Activated CD4-positive, alpha-beta T cell treated with anti-CD3 and anti-CD28 coated beads for 48 hours (primary cell): ENCODE measurements around the gene ZBTB16.
"Not testable (repeated sequence)": the region's sequence is repeated elsewhere in the genome, so short reads cannot be mapped to it uniquely, and the experiment has no call there.

ENCODE experiments used
- DNase-seq: peaks from one replicate; pipeline ENCODE4 v3.0.0-alpha.2; 2020

Gene ZBTB16

DNA sequence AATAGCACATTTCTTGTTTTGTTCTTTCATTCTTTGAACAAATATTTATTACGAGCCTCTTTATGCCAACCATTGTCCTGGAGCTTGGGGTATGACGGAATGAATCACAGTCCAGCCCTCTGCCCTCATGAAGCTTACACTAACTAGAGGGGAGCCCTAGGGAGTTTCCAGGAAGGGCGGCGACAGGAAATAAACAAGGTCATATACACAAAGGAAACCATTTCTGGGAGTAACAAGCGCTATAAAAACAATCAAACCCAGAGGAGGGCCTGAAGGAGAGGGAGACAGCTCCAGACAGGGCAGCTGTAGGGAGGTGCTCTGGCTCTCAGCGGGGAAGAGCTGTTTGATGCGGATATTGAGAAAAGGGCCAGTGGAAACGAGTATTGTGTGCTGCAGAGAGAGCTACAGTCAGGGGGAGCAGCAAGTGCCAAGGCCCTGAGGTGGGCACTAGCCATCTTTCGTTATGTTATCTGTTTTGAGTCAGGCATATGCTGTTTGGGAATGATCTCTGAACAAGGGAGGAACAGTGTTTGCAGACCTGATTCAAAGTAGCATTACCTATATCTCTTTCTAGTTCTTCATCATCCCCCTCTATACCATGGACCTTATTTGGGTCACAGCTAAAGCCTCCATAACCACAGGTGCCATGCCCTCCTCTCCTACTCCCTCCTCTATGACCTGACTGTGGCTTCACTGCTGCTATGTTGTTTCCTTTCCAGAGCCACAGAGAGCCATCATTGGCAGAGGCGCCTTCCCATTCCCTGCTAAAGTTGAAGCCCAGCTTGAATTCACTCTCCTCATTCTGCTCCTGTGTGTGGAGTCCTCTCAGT is 15.3 kb upstream of the ZBTB16 start:
- no peak for DNase-seq

DNA sequence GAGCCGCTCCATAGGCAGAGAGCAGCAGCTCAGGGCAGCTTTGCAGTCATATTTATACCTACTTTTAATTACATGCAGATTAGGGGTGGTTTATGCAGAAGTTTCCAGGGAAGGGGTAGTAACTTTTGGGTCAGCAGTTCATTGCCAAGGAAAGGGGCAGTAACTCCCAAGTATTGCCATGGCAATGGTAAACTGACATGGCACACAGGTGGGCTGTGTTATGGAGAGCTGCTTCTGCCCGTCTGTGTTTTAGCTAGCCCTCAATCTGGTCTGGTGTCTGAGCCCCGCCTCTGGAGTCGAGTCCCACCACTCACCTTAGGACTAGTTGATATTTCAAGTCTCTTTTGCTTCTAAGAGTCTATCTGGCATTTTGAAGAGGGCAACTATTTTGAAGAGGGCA is 12.2 kb upstream of the ZBTB16 start:
- DNase-seq: no peak

DNA sequence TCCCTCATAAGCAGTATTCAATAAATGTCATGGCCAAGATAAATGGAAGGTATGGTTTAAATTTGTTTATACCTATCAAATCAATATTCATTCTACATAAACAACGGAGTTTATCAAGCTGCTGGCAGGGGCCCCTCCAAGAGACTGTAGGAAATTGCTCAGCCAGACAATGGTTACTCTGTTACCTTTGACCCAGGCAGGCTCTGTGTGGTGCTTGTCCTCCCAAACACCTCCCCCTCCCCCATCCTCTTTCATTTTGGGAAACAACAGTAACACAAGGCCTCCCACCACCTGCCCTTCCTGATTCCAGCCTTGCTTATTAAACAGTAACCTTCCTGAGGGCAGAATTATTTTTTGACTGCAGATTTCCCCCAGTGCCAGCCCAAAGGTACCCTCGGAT is 10.5 kb upstream of the ZBTB16 start:
- no peak for DNase-seq

DNA sequence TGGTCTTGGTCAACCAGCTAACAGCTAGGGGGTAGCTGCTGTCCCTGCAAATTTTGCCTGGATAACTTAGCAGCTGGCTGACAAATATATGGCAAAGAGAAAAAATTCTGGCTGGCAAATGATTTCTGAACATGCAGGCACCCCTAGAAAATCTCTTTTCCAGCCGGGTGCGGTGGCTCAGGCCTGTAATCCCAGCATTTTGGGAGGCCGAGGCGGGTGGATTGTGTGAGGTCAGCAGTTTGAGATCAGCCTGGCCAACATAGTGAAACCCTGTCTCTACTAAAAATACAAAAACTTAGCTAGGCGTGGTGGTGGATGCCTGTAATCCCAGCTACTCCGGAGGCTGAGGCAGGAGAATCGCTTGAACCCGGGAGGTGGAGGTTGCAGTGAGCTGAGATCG is 9.7 kb upstream of the ZBTB16 start:
- DNase-seq: not testable (repeated sequence)

DNA sequence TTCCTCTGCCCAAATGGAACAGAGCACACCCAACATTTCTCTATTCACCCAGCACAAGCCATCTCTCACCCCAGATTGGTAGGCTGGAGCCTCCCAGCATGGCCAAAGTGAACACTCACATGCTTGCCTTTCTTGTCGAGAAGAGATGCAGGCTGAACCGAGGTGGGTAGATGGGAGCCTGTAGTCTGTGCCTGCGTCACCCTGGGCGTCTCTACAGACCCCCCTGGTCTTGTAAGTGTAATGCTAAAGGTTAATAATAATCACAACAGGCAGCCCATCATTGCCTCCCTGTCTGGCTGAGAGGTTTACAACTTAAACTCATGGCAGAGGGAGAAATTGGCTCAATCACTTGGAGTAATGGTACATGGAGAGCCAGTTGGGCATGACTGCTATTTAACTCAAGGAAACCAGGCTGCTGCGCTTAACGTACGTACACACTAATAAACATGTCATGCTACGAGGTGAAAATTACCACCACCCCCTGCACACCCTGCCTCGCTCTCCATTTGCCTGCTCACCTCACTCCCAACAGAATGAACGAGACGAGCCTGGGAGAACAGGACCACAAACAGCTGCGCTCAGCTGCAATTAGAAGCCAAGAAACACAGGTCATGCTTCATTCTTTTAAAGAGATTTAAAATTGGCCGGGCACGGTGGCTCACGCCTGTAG is 9.1 kb upstream of the ZBTB16 start:
- no peak for DNase-seq

DNA sequence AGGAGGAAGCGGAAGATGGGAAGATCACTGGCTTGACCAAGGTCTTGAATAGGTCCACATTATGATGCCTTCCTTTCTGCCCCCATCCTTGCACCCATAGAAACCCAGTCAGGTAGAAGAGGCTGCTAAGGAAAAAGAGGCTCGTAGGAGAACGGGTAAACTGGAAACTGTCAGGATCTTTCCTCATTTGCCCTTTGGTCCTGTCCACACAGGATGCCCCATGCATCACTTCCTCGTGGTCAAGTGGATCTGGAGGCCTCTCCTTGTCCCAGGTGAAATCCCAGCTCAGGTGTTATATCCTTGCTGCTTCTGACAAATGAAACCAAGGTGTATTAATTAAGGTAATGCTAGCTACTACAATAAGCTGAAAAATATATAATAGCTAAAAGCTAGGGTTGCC is 8.0 kb upstream of the ZBTB16 start:
- DNase-seq: no peak

DNA sequence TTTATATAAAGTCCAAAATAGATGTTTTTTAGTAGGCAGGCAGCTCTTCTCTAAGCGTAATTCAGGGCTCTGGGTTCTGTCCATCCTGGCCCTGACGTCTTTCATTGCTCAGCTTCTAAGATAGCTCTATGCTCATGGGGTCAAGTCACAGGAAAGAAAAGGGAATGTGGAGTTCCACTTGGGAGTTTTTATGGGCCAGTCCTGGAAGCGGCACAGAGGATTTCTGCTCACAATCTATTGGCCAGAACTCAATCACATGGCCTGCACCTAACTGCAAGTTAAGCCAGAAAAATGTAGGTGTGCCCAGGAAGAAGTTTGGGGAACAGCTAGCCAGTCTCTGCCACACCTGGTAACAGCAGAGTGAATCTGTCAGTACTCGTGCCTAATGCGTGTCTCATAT is 7.4 kb upstream of the ZBTB16 start:
- no peak for DNase-seq

DNA sequence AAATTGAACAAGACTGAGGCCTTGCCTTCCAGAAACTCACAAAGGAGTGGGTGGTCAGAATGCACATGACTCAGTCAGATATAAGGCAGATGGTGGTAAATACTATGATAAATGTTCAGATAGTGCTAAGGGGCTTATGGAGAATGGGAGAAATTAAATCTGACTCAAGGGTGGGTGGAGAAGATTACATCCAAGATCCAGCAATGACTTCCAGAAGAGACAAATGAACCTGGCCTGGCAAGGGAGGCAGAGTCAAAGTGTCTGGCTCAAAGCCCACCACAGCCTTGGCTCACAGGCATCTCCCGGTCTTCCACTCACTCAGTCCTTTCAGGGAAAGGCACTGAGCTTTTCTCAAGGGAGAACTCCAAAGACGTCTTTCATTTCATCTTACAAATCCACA is 6.1 kb upstream of the ZBTB16 start:
- DNase-seq: no peak

DNA sequence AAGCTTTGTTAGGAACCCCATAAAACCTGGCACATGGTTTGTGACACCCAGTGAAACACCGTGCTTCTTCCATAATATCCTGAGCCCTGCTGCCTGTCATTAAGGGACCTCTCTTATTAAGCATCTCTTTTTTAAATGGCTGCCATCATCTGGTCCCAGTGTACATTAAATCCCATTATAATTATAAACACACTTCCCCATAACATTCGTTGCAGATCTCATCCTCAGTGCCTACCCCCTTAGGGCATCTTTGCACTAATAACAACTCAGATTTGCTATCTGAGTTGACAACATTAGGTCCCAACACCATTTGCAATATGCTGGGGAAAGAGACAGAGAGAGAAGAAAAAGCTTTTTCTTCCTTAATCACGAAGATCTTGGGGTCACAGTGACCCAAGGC is 4.7 kb upstream of the ZBTB16 start:
- no peak for DNase-seq

DNA sequence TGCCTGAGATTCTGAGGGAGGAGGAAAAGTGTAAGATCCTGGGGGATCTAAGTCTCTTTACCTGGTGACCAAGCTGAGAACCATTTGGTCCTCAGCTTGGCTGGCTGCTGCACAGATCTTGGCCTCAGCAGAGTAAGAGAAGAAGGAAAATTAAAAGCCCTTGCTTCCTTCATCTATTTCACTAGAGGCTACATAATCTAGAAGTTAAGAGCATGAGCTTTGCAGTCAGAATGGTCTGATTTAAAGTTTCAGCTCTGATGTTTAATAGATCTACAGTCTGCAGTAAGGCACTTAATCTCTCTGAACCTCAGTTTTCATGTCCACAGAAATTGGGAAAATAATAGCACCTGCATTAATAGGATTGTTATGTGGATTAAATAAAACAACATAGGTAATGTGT is 3.1 kb upstream of the ZBTB16 start:
- DNase-seq: no peak

DNA sequence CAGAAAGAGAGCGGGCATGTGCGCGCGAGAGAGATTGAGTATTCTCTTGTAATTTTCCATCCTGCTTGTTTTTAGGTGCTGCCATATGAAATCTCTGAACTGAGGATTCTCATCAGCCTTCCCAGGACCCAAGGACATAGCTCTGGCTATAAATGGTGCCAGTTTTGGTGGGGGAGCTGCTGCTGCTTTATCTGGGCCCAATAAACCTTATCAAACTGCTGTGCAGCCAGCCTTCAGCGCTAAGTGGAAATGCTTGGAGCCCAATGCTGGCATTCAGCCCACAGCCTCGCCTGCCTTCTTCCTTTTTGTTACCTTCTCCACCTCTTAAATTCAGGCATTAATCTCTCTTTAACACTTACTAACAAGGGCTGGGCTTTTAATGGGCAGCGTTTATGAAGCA is 2.4 kb upstream of the ZBTB16 start:
- no peak for DNase-seq

DNA sequence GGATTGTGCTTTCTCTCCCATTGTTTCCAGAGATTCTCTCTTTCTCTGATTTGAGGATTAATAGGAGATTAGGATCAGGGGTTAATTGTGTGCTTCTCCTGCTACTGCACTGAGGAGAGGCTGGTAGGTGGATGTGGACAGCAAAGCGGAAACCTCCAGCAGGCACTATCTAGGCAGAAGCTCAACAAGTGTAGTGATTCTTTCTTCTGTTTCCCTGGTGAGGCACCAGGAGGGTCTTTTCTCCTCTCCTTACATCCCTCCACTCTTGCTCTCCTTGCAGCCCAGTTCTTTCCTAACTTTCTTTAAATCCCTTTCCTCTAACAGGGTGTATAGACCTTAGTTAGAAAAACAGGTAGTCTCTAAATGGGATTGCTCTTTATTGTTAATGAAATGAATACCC is 1.9 kb upstream of the ZBTB16 start:
- no peak for DNase-seq

DNA sequence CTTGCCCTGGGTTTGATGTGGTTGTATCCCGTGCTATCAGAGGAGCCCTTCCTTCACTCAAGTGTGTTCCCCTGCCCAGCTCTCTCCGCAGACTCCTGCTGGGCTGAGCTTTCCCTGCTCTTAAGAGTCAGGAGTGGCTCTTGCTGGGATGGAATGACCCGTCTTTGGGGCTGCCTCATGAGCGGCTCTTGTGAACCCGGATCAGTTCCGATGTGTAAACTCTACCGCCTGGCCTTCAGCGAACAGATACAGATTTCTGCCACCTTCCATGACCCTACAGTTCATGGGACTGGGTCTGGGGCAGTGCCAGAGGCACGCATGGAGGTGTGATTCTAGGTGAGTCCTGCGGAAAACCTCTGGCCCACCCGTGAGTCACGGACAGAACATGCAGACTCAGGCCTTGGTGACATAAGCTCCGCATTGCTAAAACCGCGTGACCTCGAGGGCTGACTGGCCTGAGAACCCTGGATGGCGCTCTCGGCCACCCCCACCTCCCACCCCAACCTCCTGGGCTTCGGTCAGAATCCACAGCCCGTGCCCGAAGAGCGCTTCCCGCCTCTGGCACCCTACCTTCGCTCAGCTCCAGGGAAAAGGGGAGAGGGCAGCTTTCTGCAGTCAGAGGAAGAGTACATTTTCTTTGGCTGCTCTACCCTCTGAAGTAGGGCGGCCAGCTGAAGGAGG is 1.3 kb upstream of the ZBTB16 start:
- DNase-seq: no peak

DNA sequence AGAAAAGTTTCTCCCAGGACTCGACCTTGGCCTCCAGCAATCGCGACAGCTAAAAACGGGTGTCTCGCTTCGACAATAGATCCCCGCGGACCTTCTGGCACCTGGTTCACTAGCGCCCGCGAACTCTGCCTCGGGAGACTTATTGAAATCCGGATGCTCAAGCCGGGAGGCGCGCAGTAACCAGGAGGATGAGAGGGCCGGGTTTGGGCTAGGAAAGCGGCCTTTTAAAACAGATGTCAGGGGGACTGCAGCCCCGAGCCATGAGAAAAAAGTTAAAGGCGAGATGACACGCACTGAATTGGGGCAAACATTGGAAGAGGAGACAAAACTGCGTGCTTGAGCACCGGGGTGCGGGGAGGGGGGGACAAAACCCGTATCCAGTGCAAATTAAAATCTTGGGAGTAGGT is 637 bp upstream of the ZBTB16 start:
- no peak for DNase-seq

DNA sequence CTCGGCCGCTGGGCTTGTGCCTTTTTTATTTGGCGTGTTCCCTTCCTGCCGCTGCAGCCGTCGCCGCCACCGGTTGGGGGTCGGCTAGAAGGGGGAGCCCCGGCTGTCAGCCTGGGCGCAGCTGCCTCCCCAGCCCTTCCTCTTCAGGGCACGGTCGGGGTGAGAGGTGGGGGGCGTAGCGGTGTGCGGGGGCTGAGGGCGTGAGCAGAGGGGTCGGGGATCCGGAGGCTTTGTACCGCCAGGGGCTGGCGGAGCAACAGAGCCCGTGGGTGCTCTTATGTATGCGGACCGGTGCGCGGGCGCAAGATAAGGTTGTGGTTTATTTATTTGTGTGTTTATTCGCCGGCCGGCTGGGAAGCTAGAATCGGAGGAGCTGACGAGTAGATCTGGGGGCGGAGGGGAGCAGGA is 477 bp downstream of the ZBTB16 start:
- DNase-seq: peak; percentile 31

DNA sequence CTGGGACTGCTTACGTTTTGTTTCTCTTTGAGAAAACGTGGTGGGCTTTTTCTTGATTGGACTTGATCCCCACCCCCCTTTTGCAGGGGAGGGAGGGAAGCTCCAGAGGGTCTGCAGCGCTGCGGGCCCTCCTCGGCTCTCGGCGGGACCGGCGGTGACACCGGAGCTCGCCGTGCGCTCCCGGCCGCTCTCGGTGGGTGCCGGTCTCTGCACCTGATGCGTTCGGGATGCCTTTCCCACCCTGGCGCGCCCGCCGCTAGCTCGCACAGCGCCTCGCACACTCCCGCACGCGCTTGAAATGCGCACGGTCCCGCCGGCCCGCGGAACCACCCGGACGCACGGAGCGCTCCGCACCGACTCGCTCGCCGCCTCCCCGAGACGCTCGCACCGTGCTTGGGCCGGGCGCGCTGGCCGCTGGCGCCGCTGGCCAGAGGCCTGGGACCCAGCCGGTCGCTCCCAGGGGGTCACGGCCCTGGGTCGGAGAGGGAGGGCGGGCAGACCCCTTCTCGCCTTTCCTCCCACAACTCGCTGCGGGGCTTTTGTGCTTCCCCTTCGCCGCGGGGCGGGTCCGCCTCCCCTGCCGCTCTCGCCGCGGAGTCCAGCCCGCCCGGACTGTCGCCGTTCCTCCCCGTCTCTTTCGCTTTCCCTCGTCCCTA is 1.0 kb downstream of the ZBTB16 start:
- peak; percentile 34 for DNase-seq

DNA sequence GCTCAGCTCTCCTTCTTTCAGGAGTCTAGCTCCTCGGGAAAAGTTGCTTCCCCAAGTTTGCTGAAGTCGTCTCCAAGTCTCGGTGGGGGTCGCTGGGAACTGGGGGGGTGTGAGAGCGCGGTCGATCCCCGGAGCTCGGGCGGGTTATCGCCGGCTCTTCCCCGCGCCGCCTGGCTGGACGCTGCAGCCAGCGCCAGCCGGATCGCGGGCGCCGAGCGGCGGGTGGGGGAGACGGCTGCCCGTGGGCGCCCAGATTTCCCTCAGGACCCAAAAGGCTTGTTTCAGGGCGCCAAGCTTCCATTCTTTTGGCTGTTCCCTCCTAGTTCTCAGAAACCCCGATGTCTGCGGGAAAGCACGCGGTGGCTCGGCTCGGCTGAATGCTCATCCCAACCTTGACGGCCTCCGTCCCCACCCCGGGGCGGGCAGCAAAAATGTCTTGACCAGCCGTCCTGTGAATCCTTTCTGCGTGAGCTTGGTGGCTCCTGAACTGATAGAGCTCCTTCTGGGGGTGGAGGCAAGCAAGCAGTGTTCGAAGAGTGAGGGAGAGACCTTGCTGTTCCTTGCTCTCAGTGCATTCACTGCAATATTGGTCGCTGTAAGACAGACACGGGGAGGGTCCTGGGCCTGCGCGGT is 1.7 kb downstream of the ZBTB16 start:
- no peak for DNase-seq

DNA sequence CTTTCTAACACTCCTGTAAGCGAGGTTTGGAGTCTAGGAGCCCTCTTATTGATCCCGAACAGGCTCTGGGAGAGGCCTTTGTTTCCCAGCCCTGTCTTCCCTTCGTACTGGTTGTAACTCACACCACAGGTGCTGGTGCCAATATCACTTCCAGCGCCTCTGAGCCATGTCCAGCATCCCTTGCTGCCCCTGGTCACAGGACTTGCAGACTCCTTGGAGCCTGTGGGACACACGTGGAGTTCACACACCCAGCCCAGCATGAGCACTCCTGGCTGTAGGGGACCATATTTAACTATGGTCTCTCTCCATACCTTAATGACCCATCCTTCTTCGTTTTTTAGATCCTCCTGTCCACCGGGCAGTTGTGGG is 2.2 kb downstream of the ZBTB16 start:
- no peak for DNase-seq

DNA sequence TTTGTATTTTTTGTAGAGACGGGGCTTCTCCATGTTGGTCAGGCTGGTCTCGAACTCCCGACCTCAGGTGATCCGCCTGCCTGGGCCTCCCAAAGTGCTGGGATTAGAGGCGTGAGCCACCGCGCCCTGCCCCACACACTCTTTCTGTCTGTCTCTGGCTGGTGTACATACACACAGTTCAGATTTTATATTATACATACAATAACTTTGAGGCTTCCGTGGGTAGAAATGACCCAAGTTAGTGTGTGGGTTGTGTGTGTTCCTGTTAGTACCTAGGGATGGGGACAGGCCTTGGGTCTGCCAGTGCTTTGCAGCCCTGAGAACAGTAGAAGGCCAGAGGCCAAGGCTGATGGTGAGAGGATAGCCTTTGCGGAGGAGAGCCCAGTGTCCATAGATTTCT is 2.8 kb downstream of the ZBTB16 start:
- DNase-seq: no peak

DNA sequence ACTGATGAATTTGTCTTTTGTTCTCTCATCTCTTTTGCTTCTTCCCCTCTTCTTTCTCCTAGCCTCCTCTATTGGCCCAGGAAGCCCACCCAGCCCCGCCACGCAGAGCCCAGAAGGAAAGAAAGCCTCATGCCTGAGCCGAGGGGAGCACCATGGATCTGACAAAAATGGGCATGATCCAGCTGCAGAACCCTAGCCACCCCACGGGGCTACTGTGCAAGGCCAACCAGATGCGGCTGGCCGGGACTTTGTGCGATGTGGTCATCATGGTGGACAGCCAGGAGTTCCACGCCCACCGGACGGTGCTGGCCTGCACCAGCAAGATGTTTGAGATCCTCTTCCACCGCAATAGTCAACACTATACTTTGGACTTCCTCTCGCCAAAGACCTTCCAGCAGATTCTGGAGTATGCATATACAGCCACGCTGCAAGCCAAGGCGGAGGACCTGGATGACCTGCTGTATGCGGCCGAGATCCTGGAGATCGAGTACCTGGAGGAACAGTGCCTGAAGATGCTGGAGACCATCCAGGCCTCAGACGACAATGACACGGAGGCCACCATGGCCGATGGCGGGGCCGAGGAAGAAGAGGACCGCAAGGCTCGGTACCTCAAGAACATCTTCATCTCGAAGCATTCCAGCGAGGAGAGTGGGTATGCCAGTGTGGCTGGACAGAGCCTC is 3.8 kb downstream of the ZBTB16 start:
- DNase-seq: no peak

DNA sequence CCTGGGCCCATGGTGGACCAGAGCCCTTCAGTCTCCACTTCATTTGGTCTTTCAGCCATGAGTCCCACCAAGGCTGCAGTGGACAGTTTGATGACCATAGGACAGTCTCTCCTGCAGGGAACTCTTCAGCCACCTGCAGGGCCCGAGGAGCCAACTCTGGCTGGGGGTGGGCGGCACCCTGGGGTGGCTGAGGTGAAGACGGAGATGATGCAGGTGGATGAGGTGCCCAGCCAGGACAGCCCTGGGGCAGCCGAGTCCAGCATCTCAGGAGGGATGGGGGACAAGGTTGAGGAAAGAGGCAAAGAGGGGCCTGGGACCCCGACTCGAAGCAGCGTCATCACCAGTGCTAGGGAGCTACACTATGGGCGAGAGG is 4.3 kb downstream of the ZBTB16 start:
- no peak for DNase-seq

DNA sequence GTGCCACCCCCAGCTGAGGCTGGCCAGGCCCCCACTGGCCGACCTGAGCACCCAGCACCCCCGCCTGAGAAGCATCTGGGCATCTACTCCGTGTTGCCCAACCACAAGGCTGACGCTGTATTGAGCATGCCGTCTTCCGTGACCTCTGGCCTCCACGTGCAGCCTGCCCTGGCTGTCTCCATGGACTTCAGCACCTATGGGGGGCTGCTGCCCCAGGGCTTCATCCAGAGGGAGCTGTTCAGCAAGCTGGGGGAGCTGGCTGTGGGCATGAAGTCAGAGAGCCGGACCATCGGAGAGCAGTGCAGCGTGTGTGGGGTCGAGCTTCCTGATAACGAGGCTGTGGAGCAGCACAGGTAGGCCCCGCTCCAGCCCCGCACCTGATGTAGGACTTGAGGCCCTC is 4.7 kb downstream of the ZBTB16 start:
- DNase-seq: no peak

DNA sequence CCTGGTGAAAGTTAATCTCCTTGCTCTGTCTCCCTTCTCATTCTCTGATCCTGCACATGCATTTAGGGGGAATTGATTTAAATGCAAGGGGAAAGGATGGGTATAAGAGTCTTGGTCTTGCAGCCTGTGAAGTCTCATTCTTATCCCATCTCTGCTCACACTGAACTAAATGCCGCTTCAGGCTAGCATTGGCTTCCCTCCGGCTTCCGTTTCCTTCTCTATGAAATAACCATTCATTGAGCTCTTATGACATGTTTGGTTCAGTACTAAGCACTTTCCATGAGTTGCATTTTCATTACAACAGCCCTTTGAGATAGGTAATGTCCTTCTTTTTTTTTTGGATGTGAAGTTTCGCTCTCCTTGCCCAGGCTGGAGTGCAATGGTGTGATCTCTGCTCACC is 5.6 kb downstream of the ZBTB16 start:
- no peak for DNase-seq
